GM12864 (cell line): Measurements from ENCODE around the gene ZNF138.

ENCODE experiments used
- DNase-seq: peaks from one replicate; pipeline ENCODE4 v3.0.0-alpha.2; 2011; ENCODE audit warnings: low read depth
- H3K4me3 ChIP-seq: 2 replicates; pipeline ENCODE4 v1.5.1; 2011; ENCODE audit warnings: mild to moderate bottlenecking, low read depth, low read length, control low read depth
- CTCF ChIP-seq: IDR thresholded peaks from 2 replicates; pipeline ENCODE4 v1.5.1; 2011; ENCODE audit warnings: low read depth, mild to moderate bottlenecking, moderate library complexity, low read length, control low read depth, inconsistent platforms; ENCODE audit errors: missing control alignments

The ZNF138 gene

GRCh38 chr7:64794171-64794844, at the start of gene ZNF138:
Gene ZNF138, plus strand, starts transcription at chr7:64794428. Its CDS starts 141 bp downstream, at chr7:64794569.
- H3K4me3 ChIP-seq: peak within 1 kb of the TSS; percentile 67
- TF ChIP-seq CTCF: no peak
- DNase-seq: peak; percentile 89

- no peak overlapping the region for H3K4me3 ChIP-seq
- no peak for DNase-seq
- no peak for TF ChIP-seq CTCF
These were observed 49.5 kb upstream of the ZNF138 start for GRCh38 chr7:64744680-64745079.

- TF ChIP-seq CTCF: no peak
- DNase-seq: no peak
- no peak overlapping the region for H3K4me3 ChIP-seq
These were observed 46.4 kb upstream of the ZNF138 start for GRCh38 chr7:64747802-64748201.

- no peak overlapping the region for H3K4me3 ChIP-seq
- no peak for DNase-seq
- TF ChIP-seq CTCF: no peak
These were observed 41.2 kb upstream of the ZNF138 start for GRCh38 chr7:64753032-64753431.

GRCh38 chr7:64755865-64756264, 38.4 kb upstream of the ZNF138 start:
- DNase-seq: no peak
- no peak for TF ChIP-seq CTCF

GRCh38 chr7:64758151-64758550, 36.1 kb upstream of the ZNF138 start:
- no peak overlapping the region for H3K4me3 ChIP-seq
- TF ChIP-seq CTCF: no peak
- DNase-seq: no peak

More at GRCh38 chr7:64755865-64756264, 38.4 kb upstream of the ZNF138 start:
- H3K4me3 ChIP-seq: no peak overlapping the region

- TF ChIP-seq CTCF: no peak
- no peak overlapping the region for H3K4me3 ChIP-seq
- no peak for DNase-seq
These were observed 25.4 kb upstream of the ZNF138 start for GRCh38 chr7:64768824-64769223.
